Right kidney (tissue), 1 donor: ENCODE results near the gene SBNO2.

ENCODE experiments used
- DNase-seq: peaks from one replicate; pipeline ENCODE4 v3.0.0-alpha.2; 2016

The SBNO2 gene

DNA sequence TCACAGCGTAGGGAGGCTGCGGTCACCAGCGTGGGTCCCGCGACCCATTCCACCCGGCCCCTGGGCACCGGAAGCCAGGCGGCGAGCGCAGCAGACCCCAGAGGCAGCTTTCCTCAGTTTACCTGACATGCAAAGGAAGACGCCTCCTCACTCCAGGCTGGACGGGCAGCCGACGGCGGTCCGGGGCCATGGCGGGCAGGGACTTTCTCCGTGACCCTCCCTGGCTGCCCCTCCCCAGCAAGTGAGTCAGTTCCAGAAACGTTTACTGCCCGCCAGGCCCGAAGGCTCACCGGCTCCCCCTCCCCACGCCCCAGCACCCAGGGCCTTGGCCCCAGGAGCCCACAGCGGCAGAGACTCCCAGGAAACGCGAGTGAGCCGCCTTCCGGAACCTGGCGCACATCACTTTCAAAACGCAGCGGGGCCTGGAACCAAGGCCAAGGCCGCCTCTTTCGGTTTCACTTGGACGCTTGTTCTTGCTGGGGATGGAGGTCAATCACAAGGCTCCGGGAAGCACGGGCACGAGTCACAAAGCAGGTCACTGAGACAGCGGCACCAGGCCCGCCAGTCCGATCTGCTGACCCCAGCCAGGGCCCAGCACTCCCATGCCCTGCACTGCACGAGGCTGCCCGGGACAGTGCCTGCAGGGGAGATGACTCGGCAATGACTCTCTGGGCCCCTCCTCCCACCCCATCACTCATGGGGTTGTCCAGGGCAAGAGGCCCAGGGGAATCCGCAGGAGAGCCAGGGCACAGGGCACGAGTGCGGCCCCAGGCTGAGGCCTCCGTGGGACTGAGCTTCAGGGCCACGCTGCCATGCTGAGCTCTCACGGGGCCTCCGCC, 5.3 kb downstream of the SBNO2 start:
- peak; percentile 64 for DNase-seq

DNA sequence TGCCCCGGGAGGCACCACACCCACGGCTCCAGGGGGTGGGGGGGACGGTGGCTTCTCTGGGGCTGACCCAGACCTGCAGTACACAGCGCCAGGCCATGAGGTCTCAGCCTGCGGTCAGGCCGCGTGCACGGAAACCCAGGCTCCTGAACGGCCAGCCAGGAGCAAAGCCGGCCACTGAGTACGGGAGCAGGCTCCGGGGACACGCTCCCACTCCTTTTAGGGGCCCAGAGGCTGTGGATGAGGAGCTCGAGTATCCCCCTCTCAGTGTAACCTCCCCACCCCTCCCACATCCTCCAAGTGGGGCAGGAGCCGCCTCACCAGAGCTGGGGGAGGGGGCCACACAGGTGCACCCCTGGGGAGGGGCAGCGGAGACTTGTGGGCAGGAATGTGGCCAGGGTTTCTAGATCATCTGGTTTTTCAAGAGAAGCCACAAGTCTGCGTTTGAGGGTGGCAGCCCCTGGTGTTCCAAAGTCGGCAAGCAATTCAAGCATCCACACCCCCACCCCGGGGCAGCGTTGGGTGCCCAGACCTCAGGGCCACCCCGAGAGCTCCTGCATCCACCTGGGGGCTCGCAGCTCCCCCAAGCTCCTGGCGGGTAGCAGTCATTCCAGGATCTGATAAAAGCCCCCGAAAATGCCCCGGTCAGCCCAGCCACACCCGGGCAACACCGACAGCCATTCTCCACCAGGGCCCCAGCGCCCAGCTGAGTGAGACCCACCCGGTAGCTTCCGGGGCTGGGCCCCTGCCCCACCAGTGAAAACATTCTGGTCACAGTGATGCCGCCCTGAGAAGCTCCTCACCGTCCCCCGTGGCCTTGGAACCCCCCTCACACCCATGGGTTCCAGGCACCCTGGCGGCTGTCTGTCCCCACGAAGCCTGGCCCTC, 6.1 kb downstream of the SBNO2 start:
- DNase-seq, result peak; percentile 51

DNA sequence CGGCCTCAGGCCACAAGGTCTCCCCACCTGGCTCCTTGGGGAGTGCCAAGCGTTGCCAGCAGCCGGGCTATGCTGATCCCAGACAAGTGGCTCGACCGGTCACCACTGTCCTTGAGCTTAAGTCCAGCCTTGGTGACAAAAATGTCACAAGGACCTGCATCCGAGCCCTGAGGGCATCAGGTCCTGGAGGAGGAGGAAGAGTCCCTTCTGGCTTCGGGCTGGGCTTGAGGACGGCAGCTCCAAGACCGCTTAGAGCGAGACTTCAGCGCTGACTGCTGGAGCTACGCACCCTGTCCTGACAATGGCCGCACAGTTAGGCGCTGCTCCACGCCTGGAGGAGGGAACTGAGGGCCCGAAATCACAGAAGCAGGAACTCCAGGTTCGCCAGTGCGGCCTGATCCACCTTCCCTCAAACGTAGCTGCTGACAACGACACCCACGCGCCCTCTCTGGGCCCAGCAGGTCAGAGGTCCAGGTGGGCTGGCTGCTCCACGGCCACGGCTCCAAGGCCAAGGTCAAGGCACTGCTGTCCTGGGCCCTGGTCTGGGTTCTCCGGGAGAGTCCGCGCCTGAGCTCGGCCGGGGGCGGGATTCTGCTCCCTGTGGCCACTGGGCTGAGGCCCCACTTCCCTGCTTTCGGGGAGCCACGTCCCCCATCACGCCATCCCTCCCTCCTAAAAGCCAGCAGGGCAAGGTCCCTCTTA, 7.0 kb downstream of the SBNO2 start:
- peak; percentile 36 for DNase-seq

DNA sequence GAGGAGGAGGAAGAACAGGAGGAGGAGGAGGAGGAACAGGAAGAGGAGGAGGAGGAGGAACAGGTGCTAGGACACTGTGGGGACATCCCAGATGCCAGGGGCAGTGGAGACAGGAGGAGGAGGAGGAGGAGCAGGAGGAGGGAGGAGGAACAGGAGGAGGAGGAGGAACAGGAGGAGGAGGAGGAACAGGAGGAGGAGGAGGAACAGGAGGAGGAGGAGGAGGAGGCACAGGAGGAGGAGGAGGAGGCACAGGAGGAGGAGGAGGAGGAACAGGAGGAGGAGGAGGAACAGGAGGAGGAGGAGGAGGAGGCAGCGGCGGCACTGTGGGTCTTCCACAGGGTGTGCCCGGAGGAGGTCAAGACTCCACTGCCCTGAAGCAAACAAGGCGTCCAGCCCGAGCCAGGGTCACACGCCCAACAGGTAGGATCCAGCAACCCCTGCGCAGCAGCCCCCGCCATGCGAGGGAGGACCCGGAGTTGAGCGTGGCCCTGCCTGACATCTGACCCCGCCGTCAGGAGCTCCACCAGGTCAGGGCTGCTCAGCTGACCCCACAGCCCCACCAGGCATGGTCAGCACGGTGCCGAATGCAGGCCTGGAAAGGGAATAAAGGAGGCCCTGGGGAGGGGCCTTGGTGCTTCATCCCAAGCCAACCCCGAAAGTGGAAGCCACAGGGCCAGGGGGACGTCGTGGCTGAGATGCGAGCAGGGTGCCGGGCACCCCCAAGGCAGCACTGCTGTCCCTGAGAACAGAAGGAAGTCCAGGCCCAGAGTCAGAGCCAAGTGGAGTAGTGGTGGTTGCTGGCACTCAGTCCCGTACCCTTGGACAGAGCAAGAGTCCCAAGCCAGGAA, 9.2 kb downstream of the SBNO2 start:
- DNase-seq, result no peak

DNA sequence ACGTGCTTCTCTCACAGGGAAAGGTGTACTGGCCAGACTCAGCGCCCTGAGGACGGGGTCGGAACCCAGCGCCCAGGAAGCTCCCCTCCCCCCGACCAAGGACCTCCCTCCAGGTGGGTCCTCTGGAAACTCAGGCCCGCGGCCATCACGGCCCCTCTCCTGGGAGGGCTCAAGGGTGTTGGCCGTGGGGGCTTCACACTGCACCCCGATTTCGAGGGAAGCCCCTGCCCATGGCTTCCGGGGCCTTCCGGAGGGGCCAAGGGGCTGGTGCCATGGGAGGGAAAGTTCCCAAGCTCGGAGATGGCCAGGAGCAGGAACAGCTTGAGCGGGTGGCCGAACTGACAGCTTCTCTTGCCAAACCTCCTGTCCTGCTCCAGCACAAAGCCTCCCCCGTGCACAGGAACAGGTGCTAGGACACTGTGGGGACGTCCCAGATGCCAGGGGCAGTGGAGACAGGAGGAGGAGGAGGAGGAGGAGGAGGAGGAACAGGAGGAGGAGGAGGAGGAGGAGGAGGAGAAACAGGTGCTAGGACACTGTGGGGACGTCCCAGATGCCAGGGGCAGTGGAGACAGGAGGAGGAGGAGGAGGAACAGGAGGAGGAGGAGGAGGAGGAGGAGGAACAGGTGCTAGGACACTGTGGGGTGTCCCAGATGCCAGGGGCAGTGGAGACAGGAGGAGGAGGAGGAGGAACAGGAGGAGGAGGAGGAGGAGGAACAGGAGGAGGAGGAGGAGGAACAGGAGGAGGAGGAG, 10.0 kb downstream of the SBNO2 start:
- DNase-seq, result no peak

DNA sequence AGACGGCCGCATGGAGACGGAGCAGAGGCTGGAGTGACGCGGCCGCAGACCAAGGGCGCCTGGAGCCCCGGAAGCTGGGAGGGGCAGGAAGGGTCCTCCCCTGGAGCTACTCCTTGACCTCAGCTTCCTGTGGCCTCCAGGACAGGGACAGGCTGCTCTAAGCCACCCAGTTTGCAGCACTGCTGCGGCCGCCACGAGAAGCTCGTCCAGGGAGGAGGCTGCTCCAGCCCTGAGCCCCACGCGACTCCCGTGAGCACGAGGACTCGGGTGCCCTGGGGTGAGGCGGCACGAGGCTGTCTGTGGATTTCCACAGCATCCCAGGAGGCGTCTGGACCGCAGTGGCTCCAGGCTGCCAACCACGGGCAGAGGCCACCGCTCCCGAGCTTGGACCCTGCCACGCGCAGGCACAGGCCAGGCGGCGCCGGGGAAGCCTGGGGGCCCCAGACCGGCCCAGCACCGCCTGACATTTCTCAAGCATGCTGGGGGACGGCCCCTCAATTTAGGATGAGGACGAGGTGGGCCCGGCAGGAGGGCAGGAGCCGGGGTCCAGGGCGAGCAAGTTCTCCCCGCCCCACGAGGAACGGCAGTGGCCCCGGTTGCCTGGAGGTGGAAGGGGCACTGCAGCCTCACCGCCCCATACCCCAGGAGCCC, 10.7 kb downstream of the SBNO2 start:
- no peak for DNase-seq

DNA sequence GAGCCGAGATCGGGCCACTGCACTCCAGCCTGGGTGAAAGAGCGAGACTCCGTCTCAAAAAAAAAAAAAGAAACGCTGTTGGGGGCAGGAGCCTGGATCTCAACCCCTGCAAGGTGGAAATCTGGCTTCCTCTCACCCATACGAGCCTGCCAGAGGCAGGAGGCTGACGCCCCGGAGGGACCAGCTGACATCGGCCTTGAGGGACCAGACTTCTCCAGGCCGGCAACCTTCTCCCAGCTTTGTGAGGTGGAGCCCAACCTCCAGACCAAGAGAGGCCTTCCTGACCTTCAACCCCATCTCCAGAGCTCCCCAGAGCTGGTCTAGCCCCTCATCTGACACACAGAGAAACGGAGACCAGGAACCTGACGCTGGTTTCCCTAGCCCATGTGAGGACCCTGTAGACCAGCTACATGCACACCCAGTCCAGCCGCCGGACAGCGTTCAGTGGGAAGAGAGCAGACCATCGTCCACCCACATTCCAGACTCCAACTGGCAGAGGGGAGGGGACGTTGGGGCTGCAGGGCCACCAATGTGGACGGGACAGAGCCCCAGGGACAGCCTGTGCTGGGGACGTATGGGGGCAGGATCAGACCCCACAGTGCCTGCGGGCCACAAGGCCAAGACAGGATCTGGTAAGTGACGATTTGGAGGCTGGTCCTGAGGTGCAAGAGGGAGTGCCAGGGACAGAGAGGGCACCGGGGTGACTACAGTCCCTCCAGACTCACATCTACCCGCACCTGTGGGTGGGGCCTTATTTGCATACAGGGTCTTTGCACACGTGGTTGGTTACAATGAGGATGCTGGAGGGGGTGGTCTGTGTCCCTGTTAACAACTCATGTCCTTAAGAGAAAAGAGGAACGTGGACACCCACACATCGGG, 11.4 kb downstream of the SBNO2 start:
- DNase-seq, result no peak

DNA sequence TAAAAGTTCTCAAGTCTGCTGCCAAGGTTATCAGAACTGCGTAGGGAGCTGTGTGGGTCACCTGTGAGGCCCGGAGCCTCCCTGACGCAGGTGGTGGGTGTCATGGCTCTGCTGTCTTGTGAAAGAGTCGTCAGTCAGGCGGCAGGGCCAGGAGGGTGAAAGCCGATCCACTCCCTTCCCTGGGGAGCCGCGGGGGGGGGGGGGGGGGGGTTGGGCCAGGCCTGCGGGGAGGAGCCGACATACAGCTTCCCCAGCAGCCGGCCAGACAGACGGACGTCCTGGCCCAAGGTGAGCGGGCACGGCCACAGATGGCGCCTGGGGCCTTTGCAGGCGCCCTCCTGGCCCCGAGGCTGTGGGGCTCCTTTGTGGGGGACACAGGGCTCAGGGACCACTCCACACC, 12.4 kb downstream of the SBNO2 start:
- no peak for DNase-seq

DNA sequence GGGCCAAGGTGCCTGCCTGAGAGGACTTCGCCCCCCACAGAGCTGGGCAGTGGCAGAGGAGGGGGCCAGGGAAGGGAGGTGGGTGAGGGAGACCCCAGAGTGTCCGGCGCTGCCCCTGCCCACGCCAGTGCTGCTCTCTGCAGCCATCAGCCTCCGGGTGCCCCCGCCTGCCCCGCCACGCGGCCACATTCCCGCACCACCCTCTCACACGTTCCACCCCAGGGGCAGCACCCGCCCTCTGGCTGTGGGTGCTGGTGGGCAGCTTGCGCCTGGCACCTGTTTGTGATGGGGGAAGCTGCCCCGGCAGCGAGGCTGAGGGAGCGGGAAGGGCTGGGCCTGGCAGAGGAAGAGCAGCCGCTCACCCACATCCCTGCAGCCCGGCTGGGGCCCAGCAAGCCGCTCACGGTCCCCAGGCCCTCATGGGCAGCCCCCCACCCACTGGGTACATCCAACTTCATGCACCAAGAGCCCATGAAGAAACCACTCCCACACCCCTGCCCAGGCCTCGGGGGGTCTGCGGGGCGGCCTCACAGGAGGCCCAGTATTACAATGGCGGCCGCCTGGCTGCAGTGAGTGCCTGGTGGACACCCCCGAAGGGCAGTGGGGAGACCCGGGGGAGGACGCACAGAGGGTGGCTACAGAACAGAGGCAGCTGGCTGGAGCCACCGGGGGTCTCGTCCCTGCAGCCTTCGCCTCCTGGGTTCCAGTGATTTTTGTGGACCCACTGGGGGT, 14.0 kb downstream of the SBNO2 start:
- DNase-seq, result no peak

DNA sequence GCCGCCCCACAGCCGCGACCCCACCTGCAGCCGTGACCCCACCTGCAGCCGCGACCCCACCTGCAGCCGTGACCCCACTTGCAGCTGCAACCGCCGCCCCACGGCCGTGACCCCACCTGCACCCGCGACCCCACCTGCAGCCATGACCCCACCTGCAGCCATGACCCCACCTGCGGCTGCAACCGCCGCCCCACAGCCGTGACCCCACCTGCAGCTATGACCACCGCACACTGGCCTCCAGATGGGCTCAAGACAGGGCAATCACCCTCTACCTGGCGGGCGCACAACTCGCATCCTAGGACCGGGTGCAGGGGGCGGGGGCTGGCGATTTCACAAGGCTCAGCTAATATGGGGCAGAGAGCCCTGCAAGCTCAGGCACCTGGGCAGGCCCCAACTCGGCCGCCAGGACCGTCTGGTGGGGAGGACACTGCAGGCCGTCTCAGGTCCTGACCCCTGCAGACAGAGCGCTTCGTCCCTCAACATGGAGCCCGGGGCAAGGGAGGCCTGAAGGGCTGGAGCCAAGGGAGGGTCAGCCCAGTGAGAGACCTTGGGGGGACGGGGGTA, 15.1 kb downstream of the SBNO2 start:
- DNase-seq, result no peak

DNA sequence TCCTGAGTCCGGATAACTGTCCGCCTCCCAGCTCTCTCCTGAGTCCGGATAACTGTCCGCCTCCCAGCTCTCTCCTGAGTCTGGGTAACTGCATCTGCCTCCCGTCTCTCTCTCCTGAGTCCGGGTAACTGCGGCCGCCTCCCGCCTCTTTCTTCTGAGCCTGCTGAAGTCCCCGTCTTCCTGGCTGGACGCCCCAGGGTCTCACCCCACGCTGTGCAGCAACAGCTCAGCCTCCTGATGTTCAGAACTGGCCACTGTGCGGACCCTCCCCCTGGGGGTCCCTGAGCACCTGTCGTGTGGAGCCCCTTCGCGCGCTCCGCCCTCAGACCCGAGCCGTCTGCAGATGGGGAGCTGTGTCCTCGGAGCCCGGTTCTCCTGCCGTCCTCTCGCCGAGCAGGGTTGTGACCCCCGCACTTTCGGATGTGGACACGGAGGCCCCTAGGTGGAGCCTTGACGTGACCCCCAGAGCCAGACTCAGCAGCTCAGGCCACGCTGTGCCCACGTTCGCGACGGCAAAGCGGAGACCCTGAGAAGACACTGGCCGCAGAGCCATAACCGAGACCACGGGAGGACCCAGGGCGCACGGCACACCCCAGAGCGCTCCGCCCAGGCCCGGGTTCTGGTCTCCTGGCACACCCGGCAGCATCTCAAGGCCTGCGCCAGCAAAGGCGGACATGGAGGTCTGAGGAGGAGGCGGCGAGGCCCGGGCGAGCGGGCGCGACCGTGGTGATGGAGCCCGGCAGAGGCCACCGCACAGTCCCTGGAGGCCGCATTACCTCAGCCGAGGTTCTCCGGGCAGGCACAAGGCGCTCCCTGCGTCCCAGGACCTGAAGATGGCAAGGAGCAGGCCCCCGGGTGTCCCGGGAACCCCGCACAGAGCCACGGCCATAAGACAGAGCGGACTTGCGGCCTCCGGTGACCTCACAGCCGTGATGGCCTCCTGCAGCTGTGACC, 15.9 kb downstream of the SBNO2 start:
- no peak for DNase-seq

DNA sequence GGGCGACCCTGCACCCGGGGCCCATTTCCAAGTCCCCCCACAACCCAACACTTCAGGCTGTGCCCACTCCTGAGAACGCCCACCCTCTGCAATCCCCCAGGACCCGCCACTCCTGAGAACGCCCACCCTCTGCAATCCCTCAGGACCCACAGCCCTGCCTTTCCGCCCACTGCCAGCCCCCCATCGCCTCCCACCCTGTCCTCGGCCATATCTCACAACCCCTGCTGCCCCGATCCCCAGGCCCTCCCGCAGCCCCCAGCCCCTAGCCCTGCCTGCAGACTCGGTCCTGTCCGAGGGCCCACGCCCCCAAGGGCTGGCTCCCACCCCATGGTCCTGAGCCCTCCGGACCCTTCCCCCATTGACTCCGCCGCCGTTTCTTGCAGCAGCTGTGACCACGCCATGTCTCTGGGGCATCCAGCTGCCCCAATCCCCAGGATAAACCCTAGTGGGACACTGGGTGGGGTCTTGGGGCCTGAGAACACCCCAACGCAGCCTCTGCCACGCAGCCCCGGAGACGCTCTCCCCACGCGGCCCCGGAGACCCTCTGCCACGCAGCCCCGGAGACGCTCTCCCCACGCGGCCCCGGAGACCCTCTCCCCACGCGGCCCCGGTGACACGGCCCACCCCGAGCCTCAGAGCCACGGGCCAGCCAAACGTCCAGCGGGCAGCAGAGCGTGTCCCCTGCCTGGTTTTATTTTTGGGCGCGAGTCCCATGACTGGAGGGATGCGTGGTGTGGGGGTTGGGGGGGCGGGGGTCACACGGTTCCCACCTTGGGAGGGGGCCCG, 17.0 kb downstream of the SBNO2 start:
- DNase-seq, result no peak

DNA sequence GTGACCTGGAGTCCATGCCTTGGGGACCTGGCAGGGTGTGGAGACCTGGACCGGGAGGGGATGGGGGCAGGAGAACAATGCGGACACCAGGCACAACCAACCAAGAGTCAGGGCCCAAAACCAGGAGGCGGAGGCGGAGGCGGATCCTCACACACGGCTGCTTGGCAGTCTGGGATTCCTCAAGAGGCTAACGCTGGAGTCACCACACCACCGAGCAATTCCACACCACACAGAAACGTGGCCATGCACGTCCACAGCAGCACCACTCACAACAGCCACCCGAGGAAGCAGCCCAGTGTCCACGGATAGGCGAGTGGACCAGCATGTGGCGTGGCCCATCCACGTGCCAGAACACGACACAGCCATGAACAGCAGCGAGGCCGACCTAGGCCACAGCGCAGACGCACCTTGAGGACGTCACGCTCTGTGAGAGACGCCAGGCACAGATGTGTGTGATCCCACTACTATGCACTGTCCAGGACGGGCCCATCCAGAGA, 17.7 kb downstream of the SBNO2 start:
- no peak for DNase-seq

DNA sequence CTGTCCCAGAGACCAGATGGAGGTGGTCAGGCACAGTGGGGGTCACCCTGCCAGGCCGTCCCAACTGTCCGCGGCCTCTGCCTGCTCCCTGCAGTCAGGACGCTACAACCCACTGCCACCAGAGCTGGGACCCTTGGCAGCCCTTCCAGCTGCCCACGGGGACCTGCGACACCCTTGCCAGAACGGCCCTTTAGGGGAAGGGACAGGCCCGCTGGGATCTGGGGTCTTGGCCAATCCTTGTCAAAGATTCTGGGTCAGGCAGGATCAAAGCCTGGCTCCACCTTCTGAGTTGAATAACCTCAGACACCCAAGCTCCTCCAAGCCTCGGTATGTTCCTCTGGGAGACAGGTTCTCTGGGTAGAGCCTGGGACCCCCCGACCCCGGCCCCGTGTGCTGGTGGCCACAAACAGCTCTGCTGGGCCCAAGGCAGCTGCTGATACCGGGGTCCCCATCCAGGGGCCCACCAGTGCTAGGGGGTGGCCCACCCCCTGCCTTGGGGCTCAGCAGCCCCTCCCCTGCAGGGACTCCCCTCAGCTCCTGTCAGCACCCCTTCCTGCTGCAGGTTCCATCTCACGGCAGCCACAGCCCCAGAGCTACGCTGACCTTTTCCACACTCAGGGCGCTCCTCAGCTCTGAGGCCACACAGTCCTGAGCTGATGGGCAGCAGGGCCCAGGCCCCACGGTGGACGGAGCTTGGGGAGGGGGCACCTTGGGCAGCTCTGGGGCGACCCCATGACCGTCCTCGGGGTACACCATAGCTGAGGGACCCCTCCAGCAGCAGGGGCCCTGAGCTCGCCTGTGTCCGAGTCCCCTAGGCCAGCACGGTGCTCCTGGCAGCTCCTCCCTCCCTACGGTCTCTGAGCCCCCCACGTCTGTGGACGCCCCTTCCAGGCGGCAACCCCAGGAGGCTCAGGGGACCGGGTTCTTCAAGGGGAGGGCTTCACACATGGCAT, 18.4 kb downstream of the SBNO2 start:
- DNase-seq, result no peak

DNA sequence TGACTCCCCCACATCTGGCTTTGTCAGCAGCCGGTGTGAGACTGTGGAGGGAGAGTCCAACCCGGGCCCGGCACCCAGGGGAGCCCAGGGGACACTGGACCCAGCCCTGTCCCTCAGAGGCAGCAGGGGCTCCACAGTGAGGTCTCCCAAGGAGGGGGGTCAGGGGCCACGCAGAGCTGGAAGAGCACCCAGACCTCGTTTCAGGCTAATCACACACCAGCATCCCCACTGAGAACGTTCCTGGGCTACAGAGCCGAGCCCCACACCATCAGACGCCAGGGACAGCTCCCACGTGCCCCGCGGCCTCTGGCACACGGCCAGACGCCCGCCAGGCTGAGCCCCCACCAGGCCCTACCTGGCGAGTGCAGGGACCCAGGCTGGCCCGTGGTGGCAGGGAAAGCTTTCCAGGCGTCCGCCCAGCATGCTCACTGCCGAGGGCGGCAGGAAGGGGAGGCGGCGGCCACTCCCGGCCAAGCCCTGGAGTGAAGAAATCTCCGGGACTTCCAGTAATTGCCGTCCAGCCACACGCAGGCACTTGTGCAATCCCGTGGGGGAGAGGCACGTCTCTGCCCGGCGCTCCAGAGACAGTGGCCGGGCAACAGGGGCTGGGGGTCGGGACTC, 19.2 kb downstream of the SBNO2 start:
- peak; percentile 63 for DNase-seq
